Measurements from ENCODE around the gene HES1.

Gene HES1

DNA sequence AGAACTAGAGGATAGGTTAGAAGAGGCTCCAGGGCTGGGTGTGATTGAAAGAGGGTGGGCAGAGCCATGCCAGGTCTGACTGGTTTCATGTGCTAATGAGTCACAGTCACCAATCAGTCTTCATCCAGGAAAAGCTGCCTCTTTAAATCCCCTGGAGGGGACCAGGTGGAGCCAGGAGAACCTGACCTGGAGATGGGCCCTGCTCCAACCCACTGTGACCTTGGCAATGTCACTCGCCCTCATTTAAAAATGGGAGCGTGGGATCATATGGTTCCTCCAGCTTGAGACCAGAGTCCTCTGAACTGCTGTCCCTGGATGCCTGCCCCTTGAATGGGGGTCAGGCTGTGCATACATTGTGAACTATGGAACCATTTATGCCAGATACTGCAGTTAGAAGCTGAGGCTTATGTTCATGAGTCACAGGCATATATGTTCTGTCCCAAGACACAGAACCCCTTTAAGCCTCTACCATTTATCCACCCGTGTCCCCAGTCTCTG, 23.0 kb downstream of the HES1 start:
- FAIRE-seq: no peak
- no peak for DNase-seq (ENCODE audit: insufficient read length, low spot score)
- TF ChIP-seq, protein P1, sequence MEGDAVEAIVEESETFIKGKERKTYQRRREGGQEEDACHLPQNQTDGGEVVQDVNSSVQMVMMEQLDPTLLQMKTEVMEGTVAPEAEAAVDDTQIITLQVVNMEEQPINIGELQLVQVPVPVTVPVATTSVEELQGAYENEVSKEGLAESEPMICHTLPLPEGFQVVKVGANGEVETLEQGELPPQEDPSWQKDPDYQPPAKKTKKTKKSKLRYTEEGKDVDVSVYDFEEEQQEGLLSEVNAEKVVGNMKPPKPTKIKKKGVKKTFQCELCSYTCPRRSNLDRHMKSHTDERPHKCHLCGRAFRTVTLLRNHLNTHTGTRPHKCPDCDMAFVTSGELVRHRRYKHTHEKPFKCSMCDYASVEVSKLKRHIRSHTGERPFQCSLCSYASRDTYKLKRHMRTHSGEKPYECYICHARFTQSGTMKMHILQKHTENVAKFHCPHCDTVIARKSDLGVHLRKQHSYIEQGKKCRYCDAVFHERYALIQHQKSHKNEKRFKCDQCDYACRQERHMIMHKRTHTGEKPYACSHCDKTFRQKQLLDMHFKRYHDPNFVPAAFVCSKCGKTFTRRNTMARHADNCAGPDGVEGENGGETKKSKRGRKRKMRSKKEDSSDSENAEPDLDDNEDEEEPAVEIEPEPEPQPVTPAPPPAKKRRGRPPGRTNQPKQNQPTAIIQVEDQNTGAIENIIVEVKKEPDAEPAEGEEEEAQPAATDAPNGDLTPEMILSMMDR (IDR thresholded peaks at IDR 0.05; ENCODE audit: insufficient read depth, missing control alignments): no peak

DNA sequence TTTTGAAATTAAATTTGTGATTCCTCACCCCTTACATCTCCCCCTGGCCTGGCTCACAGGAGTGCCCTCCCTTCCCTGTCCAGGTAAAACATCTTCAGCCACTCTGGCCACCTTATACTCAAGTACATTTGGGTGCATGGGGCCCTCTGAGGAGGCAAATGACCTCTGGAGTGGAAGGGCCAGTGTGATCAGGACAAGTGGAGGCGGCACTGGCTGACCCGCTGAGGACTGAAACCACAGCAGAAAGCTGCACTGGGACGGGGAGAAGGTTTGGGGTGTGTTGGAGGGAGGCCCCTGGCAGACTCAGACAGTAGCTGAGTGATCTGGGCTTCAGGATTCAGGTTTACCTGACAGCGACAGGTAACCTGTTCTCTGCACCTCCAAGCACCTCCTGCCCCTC, 24.2 kb downstream of the HES1 start:
- no peak for FAIRE-seq
- DNase-seq (ENCODE audit: insufficient read length, low spot score): no peak
- TF ChIP-seq, protein P1 (IDR thresholded peaks at IDR 0.05; ENCODE audit: insufficient read depth, missing control alignments): no peak

DNA sequence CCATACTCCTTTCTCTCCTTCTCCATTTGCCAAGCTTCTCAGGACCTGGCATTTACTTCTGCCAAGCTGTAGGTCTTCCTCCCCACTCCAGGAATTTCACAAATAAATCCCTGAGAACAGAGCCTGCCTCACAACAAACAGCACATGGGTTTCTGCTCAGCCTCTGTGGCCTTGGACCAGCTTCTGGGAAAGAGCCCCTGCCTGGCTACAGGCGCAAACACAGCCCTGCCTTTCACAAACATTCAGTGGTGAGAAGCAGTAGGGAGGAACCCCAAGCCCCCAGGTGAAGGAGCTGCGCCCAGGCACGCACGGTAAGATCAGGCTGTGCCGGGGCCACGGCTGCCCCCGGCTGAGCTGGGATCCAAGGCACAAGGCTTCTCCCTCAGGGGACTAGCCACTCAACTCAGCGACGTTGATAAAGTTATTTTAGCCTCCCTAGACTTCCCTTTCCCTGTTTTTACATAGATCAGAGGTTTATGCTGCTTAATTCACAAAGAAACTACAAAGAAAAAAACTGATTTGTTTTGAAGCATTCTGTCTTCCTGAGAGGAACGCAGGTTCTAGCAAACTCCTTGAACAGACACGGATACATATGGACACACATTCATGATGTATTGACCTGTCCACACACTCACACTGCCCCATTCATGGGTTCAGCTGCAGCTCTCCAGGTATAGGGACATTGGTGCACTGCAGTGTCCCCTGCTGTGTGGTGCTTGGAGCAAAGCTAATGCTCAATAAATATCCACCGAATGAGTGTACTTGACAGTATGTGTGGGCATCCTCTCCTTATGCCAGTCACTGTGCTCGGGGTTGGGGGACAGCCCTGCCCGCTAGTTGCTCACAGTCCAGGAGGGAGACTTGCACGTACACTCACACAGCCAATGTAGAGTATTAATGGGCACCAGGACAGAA, 25.4 kb downstream of the HES1 start:
- FAIRE-seq (no peak), DNase-seq (ENCODE audit: insufficient read length, low spot score) (no peak)
- TF ChIP-seq, protein P1 (IDR thresholded peaks at IDR 0.05; ENCODE audit: insufficient read depth, missing control alignments): no peak

DNA sequence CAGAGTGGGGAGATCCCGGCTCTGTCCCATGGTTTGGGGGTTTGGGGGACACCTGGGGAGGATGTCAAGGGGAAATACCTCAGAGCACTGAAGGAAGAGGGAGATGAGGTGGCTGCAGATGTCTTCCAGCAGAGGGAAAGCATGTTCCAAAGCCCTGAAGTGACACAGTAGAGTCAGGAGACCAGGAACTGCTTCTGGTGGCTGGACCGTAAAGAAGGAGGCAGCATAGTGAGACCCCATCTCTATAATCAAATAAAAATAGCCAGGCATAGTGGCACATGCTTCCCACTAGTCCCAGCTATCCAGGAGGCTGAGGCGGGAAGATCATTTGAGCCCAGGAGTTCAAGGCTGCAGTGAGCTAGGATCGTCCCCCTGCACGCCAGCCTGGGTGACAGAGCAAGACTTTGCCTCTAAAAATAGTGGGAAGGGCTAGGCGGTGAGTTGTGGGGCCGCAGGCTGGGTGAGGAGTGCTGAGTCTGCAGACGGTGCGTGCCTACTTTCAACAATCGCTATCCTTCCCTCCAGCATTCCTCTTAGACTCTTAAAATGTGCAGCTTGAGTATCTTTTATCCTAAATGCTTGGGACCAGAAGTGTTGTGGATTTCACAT, 26.2 kb downstream of the HES1 start:
- TF ChIP-seq, protein P1 (IDR thresholded peaks at IDR 0.05; ENCODE audit: insufficient read depth, missing control alignments): no peak
- FAIRE-seq: no peak
- DNase-seq (ENCODE audit: insufficient read length, low spot score): no peak

DNA sequence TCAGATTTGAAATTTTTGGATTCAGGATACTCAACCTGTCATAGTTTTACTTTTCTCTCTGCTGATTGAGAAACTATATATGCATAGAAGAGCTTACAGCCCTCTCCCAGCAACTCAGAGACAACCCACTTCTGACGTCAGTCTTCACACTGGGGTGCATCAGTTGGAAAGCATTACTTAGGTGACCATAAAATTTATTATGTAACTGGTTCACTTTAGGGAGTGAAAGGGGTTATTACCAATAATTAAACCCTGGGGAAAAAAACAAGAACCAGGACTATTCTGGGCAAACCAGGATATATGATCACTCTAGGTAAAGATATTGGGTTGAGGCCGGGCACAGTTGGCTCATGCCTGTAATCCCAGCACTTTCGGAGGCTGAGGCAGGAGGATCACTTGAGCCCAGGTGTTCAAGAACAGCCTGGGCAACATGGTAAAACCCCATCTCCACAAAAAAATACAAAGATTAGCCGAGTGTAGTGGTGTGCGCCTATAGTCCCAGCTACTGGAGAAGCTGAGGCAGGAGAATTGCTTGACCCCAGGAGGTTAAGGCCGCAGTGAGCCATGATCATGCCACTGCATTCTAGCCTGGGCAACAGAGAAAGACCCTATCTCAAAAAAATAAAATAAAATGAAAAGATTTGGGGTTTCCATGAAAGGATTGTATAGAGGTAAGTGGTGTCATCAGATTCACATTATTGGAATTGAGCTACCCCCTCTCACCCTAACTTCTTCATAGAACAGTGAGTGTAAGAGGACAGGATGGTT, 27.1 kb downstream of the HES1 start:
- FAIRE-seq: no peak

DNA sequence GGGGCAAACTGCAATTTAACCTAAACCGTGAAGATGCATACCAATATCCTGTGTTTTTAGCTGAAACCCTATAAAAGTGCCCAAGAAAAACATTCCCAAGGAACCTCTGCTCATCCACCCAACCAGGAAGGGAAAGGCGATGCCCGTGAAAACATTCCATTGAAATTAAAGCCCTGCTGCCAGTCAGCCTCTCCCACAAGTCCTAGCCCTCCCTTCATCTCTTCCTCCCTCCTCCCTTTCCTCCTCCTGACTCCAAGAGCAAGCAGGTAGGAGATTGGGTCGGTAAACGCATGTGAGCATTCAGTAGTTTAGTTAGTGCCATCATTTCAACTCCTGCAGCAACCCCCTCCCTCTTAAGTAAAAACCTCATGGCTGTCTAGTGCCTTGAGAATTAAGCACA, 27.7 kb downstream of the HES1 start:
- no peak for FAIRE-seq
- TF ChIP-seq, protein P1 (IDR thresholded peaks at IDR 0.05; ENCODE audit: insufficient read depth, missing control alignments): no peak
- no peak for DNase-seq (ENCODE audit: insufficient read length, low spot score)

More for the DNA sequence above, 27.1 kb downstream of the HES1 start:
- TF ChIP-seq, protein P1 (IDR thresholded peaks at IDR 0.05; ENCODE audit: insufficient read depth, missing control alignments): no peak
- no peak for DNase-seq (ENCODE audit: insufficient read length, low spot score)
